ENCODE data around the gene FAU. TPM values are rescaled to one million over a fixed set of nuclear protein-coding genes. Genes with fewer than 3 reads are reported as not detected.

FAU gene
- total RNA-seq, 1 donor from 2014 or later: 439 TPM

- no peaks in the 10 kb centered on the region for H3K27me3 ChIP-seq (ENCODE audit: control insufficient read depth, insufficient read depth, low read length)
- FAIRE-seq (no peak), DNase-seq (ENCODE audit: low read depth) (no peak)
- H3K4me3 ChIP-seq (ENCODE audit: low read depth, low read length): peak overlapping the region; percentile 60
- no peak for TF ChIP-seq CTCF (IDR thresholded peaks at IDR 0.05; ENCODE audit: insufficient read depth, low read length, severe bottlenecking)
- H3K36me3 ChIP-seq (ENCODE audit: control insufficient read depth, insufficient read depth, low read length): peaks cover 16% of the 10 kb centered on the region
Observed at GRCh38 chr11:65084598-65085375, 37.1 kb downstream of the FAU start.

GRCh38 chr11:65083834-65084597 lies 37.9 kb downstream of the FAU start, which contains the start of the genes CDCA5 and ZFPL1:
Gene CDCA5 (minus strand): TSS chr11:65084040. CDS start chr11:65083978, 62 bp downstream.
Gene ZFPL1 (plus strand): TSS chr11:65084222. CDS start chr11:65084699, 477 bp downstream.
- no peak for TF ChIP-seq CTCF (IDR thresholded peaks at IDR 0.05; ENCODE audit: insufficient read depth, low read length, severe bottlenecking)
- peak within 1 kb of the TSS; percentile 60 for H3K4me3 ChIP-seq (ENCODE audit: low read depth, low read length)
- FAIRE-seq (no peak), DNase-seq (ENCODE audit: low read depth) (peak; percentile 84)
- peaks cover 17% of the 10 kb centered on the region for H3K36me3 ChIP-seq (ENCODE audit: control insufficient read depth, insufficient read depth, low read length)
- no peaks in the 10 kb centered on the region for H3K27me3 ChIP-seq (ENCODE audit: control insufficient read depth, insufficient read depth, low read length)

- Histone ChIP-seq H3K36me3 (ENCODE audit: control insufficient read depth, insufficient read depth, low read length) (peaks cover 15% of the 10 kb centered on the region), H3K4me3 (ENCODE audit: low read depth, low read length) (peak overlapping the region; percentile 60), H3K27me3 (ENCODE audit: control insufficient read depth, insufficient read depth, low read length) (no peaks in the 10 kb centered on the region)
- no peak for DNase-seq (ENCODE audit: low read depth)
- FAIRE-seq: no peak
- TF ChIP-seq CTCF (IDR thresholded peaks at IDR 0.05; ENCODE audit: insufficient read depth, low read length, severe bottlenecking): no peak
Observed at GRCh38 chr11:65083134-65083833, 38.6 kb downstream of the FAU start.

GRCh38 chr11:65078786-65079342 lies 43.1 kb downstream of the FAU start:
- no peak for FAIRE-seq
- DNase-seq (ENCODE audit: low read depth): no peak
- peaks cover 2% of the 10 kb centered on the region for H3K36me3 ChIP-seq (ENCODE audit: control insufficient read depth, insufficient read depth, low read length)

More at GRCh38 chr11:65078786-65079342, 43.1 kb downstream of the FAU start:
- no peaks in the 10 kb centered on the region for H3K27me3 ChIP-seq (ENCODE audit: control insufficient read depth, insufficient read depth, low read length)
- no peak for TF ChIP-seq CTCF (IDR thresholded peaks at IDR 0.05; ENCODE audit: insufficient read depth, low read length, severe bottlenecking)
- H3K4me3 ChIP-seq (ENCODE audit: low read depth, low read length): no peak overlapping the region

Measured in bronchial epithelial cell (primary cell).